Activated CD4-positive, alpha-beta T cell treated with anti-CD3 and anti-CD28 coated beads, Interleukin-2, amount 50 U/mL, for 1 hour (primary cell): Measurements from ENCODE around the gene DDX1.
"Not testable (repeated sequence)": the region's sequence is repeated elsewhere in the genome, so short reads cannot be mapped to it uniquely, and the experiment has no call there.

Source experiments
- DNase-seq: peaks from one replicate; pipeline ENCODE4 v3.0.0-alpha.2; 2020

The DDX1 gene

GRCh38 chr2:15617778-15618448, 26.2 kb downstream of the DDX1 start:
- DNase-seq = no peak

- DNase-seq = no peak
These were observed 26.8 kb downstream of the DDX1 start for GRCh38 chr2:15618449-15618855.

GRCh38 chr2:15619076-15619475, 27.4 kb downstream of the DDX1 start:
- DNase-seq = no peak

GRCh38 chr2:15619510-15619909, 27.8 kb downstream of the DDX1 start:
- no peak for DNase-seq

GRCh38 chr2:15619938-15620337, 28.3 kb downstream of the DDX1 start:
- DNase-seq = no peak

GRCh38 chr2:15620340-15620739, 28.7 kb downstream of the DDX1 start:
- DNase-seq = no peak

GRCh38 chr2:15620857-15621471, 29.3 kb downstream of the DDX1 start:
- no peak for DNase-seq

- not testable (repeated sequence) for DNase-seq
These were observed 29.8 kb downstream of the DDX1 start for GRCh38 chr2:15621472-15621870.

GRCh38 chr2:15622214-15622613, 30.5 kb downstream of the DDX1 start:
- no peak for DNase-seq

GRCh38 chr2:15622614-15623480, 31.2 kb downstream of the DDX1 start:
- DNase-seq = no peak

GRCh38 chr2:15623481-15623796, 31.8 kb downstream of the DDX1 start:
- no peak for DNase-seq

GRCh38 chr2:15623898-15624541, 32.4 kb downstream of the DDX1 start:
- no peak for DNase-seq

- no peak for DNase-seq
These were observed 33.2 kb downstream of the DDX1 start for GRCh38 chr2:15624903-15625302.

- no peak for DNase-seq
These were observed 33.8 kb downstream of the DDX1 start for GRCh38 chr2:15625344-15626036.

- no peak for DNase-seq
These were observed 34.5 kb downstream of the DDX1 start for GRCh38 chr2:15626126-15626525.

GRCh38 chr2:15626967-15627366, 35.3 kb downstream of the DDX1 start:
- DNase-seq = no peak

GRCh38 chr2:15627817-15628684, 36.4 kb downstream of the DDX1 start:
- no peak for DNase-seq

GRCh38 chr2:15628899-15629855, 37.5 kb downstream of the DDX1 start:
- DNase-seq = no peak

- DNase-seq = no peak
These were observed 38.7 kb downstream of the DDX1 start for GRCh38 chr2:15630121-15630977.
